B cell (primary cell): ENCODE data around the gene TTYH3. TPM values are rescaled to one million over a fixed set of nuclear protein-coding genes. Genes with fewer than 3 reads are reported as not detected.

ENCODE experiments used
- ATAC-seq: fragments of 200-7000 bp; cut with Tn5 transposase; one replicate; pipeline ENCODE4 v1.10.0; 2021; ENCODE audit warnings: low read depth, mild to moderate bottlenecking, moderate number of reproducible peaks, moderate library complexity
- CTCF ChIA-PET: fragments of 350-600 bp; sonication (Branson Sonifier 250); formaldehyde crosslinking; loops from one replicate; lab custom pipeline; 2021; ENCODE audit warnings: antibody characterized with exemption, inconsistent platforms; lab: Charles Lee
- POLR2A ChIA-PET: fragments of 350-600 bp; sonication (Branson Sonifier 250); formaldehyde crosslinking; loops from one replicate; lab custom pipeline; 2021; ENCODE audit warnings: antibody characterized with exemption; lab: Charles Lee
- DNase-seq: peaks from one replicate; pipeline ENCODE4 v3.0.0; 2013
- H2AFZ ChIP-seq: 2 replicates; pipeline ENCODE4 v1.6.1; 2012; ENCODE audit warnings: mild to moderate bottlenecking, low read depth, low read length; ENCODE audit not compliant: insufficient read depth, poor library complexity, severe bottlenecking
- H3K27ac ChIP-seq, 2 donors: 1 replicate in 1 of 2; 2 replicates in 1 of 2; pipeline ENCODE4 v1.5.1; 2012 to 2013; ENCODE audit warnings: low read length in 2 of 2, mild to moderate bottlenecking in 2 of 2, moderate library complexity in 1 of 2
- H3K27me3 ChIP-seq, 4 experiments: fragments of 200-600 bp in 1 of 4; sonication (generic) in 1 of 4; replicated peaks in 1 of 4; 1 replicate in 2 of 4; 2 replicates in 2 of 4; pipeline versions ENCODE4 v1.6.1 to v1.7.0; 2013 to 2016; ENCODE audit warnings: low read length in 3 of 4, mild to moderate bottlenecking in 2 of 4, mixed read lengths in 1 of 4, moderate library complexity in 1 of 4; ENCODE audit not compliant: insufficient read depth in 4 of 4, control insufficient read depth in 3 of 4; ENCODE audit errors: control extremely low read depth in 1 of 4
- H3K36me3 ChIP-seq, 2 experiments: replicated peaks in 1 of 2; 1 replicate in 1 of 2; 2 replicates in 1 of 2; pipeline versions ENCODE4 v1.6.1 to v1.7.1; 2013; ENCODE audit warnings: low read length in 1 of 2; ENCODE audit not compliant: insufficient read depth in 2 of 2, control insufficient read depth in 1 of 2; ENCODE audit errors: control extremely low read depth in 1 of 2, extremely low read depth in 1 of 2
- H3K4me1 ChIP-seq, 2 donors: fragments of 200-600 bp in 1 of 2; sonication (generic) in 1 of 2; 1 replicate in 1 of 2; 2 replicates in 1 of 2; pipeline versions ENCODE4 v1.5.1 to v1.6.1; 2013 to 2017; ENCODE audit warnings: low read length in 2 of 2; ENCODE audit not compliant: control insufficient read depth in 2 of 2, insufficient read depth in 2 of 2
- H3K4me2 ChIP-seq: replicated peaks from 2 replicates; pipeline ENCODE3; 2012; ENCODE audit warnings: mild to moderate bottlenecking, low read depth, low read length; ENCODE audit not compliant: poor library complexity, severe bottlenecking
- H3K4me3 ChIP-seq, 5 experiments: fragments of 200-600 bp in 1 of 5; sonication (generic) in 1 of 5; 1 replicate in 3 of 5; 2 replicates in 2 of 5; pipeline versions ENCODE4 v1.5.1 to v1.7.0; 2011 to 2016; ENCODE audit warnings: low read length in 4 of 5, mild to moderate bottlenecking in 4 of 5, low read depth in 2 of 5, control low read depth in 1 of 5, moderate library complexity in 1 of 5; ENCODE audit not compliant: insufficient read depth in 1 of 5; ENCODE audit errors: control extremely low read depth in 1 of 5, extremely low read depth in 1 of 5
- H3K79me2 ChIP-seq: fragments of 200-600 bp; sonication (generic); one replicate; pipeline ENCODE4 v1.6.0; 2016; ENCODE audit warnings: low read length; ENCODE audit not compliant: control insufficient read depth, insufficient read depth
- H3K9ac ChIP-seq: fragments of 200-600 bp; sonication (generic); 2 replicates; pipeline ENCODE4 v1.6.1; 2017; ENCODE audit warnings: mild to moderate bottlenecking, low read length, moderate library complexity
- H3K9me3 ChIP-seq, 3 donors: one replicate each; pipeline versions ENCODE4 v1.6.1 to v1.7.1; 2013; ENCODE audit warnings: low read length in 2 of 3; ENCODE audit not compliant: control insufficient read depth in 2 of 3, insufficient read depth in 1 of 3; ENCODE audit errors: control extremely low read depth in 1 of 3
- H4K20me1 ChIP-seq: 2 replicates; pipeline ENCODE4 v1.6.0; 2012; ENCODE audit warnings: mild to moderate bottlenecking, low read length; ENCODE audit not compliant: insufficient read depth, control insufficient read depth, poor library complexity, severe bottlenecking
- H3K27ac Mint-ChIP-seq: one replicate; pipeline ENCODE4 v1.8.0; 2021; ENCODE audit warnings: mixed read lengths
- H3K27me3 Mint-ChIP-seq: one replicate; pipeline ENCODE4 v1.8.0; 2021; ENCODE audit warnings: mixed read lengths
- H3K4me1 Mint-ChIP-seq: one replicate; pipeline ENCODE4 v1.8.0; 2021; ENCODE audit warnings: mixed read lengths
- H3K4me3 Mint-ChIP-seq: one replicate; pipeline ENCODE4 v1.8.0; 2021; ENCODE audit warnings: mixed read lengths
- H3K9me3 Mint-ChIP-seq: one replicate; pipeline ENCODE4 v1.8.0; 2022; ENCODE audit warnings: mixed read lengths; ENCODE audit not compliant: insufficient read depth
- EZH2 ChIP-seq: IDR thresholded peaks from 2 replicates; pipeline ENCODE4 v1.6.1; 2012; ENCODE audit warnings: borderline replicate concordance, low read depth, mild to moderate bottlenecking, moderate library complexity, low read length; ENCODE audit not compliant: insufficient read depth, poor library complexity, severe bottlenecking
- WGBS: methylation state at CpG from one replicate; pipeline ENCODE4 v1.1.5; 2013; ENCODE audit warnings: missing lambda C conversion rate; ENCODE audit not compliant: insufficient coverage; 5-methylcytosine and 5-hydroxymethylcytosine counted together
- intact Hi-C: fragments of 100-400 bp; cut with micrococcal nuclease; formaldehyde crosslinking; loops from one replicate; pipeline ENCODE4 v1.10.0; 2022
- polyA plus RNA-seq: library from polyadenylated mRNA; depleted of rRNA; stranded (reverse); fragments of >200 nt; gene quantifications from 2 replicates; pipeline ENCODE4 v1.2.3, GENCODE V29; 2012
- total RNA-seq, 2 donors: library from RNA; stranded (reverse); fragments of 120-200 nt in 1 of 2; gene quantifications; 1 replicate in 1 of 2; 2 replicates in 1 of 2; pipeline versions ENCODE4 v1.2.3 to v1.2.4, GENCODE V29; 2013 to 2022
- TF ChIP-seq, protein P1 (sequence below): fragments of 200-600 bp; IDR thresholded peaks from one replicate; pipeline ENCODE4 v1.8.0; 2022; ENCODE audit warnings: antibody characterized with exemption, mild to moderate bottlenecking

The TTYH3 gene
- total and polyA plus RNA-seq, 2 donors (not counting 1 experiment from before 2014, with no cell fraction given): 8.4 to 48.6 TPM

- CTCF ChIA-PET: interaction anchor here (1.4 kb wide), 1 partner anchor 11 kb away, joined by 7 read pairs; no protein-coding TSS in a partner anchor
Observed at GRCh38 chr7:2607122-2607922, 24.5 kb upstream of the TTYH3 start.

More at GRCh38 chr7:2607122-2607922, 24.5 kb upstream of the TTYH3 start:
- Histone ChIP-seq H3K79me2 (no peaks in the 10 kb centered on the region), H3K4me3 (no peak overlapping the region), H2AFZ (no peak overlapping the region), H3K9me3 (no peaks in the 10 kb centered on the region), H3K36me3 (no peaks in the 10 kb centered on the region), H3K27me3 (no peaks in the 10 kb centered on the region), H3K4me1 (peaks cover 13 to 20% of the 10 kb centered on the region in 2 donors), H4K20me1 (no peaks in the 10 kb centered on the region), H3K27ac (no peak overlapping the region), H3K9ac (no peak overlapping the region), H3K4me2 (no peak overlapping the region)
- TF ChIP-seq EZH2: no peak
- TF ChIP-seq, protein P1, sequence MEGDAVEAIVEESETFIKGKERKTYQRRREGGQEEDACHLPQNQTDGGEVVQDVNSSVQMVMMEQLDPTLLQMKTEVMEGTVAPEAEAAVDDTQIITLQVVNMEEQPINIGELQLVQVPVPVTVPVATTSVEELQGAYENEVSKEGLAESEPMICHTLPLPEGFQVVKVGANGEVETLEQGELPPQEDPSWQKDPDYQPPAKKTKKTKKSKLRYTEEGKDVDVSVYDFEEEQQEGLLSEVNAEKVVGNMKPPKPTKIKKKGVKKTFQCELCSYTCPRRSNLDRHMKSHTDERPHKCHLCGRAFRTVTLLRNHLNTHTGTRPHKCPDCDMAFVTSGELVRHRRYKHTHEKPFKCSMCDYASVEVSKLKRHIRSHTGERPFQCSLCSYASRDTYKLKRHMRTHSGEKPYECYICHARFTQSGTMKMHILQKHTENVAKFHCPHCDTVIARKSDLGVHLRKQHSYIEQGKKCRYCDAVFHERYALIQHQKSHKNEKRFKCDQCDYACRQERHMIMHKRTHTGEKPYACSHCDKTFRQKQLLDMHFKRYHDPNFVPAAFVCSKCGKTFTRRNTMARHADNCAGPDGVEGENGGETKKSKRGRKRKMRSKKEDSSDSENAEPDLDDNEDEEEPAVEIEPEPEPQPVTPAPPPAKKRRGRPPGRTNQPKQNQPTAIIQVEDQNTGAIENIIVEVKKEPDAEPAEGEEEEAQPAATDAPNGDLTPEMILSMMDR: no peak
- POLR2A ChIA-PET: interaction anchor here (0.5 kb wide), 1 partner anchor 151 kb away, joined by 9 read pairs; no protein-coding TSS in a partner anchor
- intact Hi-C loops: no loop called here
- no peak for DNase-seq
- ATAC-seq: no peak
- Mint-ChIP-seq H3K9me3 (no peaks in the 10 kb centered on the region), H3K27me3 (no peaks in the 10 kb centered on the region), H3K4me3 (peak overlapping the region; percentile 18), H3K4me1 (peaks cover 23% of the 10 kb centered on the region), H3K27ac (no peak overlapping the region)
- WGBS: 78% methylated on average over 23 of the region's 26 CpGs
